Upper lobe of left lung (tissue), 4 donors: ENCODE results near the gene GALNT10.

Experiments used
- POLR2A ChIP-seq, 4 donors: fragments of 450-650 bp; IDR thresholded peaks; one replicate each; pipeline ENCODE4 v1.5.1; 2016 to 2017; ENCODE audit warnings: antibody characterized with exemption in 4 of 4, mild to moderate bottlenecking in 2 of 4
- POLR2AphosphoS5 ChIP-seq, 2 donors: sonication (generic); formaldehyde crosslinking; IDR thresholded peaks; one replicate each; pipeline ENCODE4 v1.5.1; 2017; ENCODE audit warnings: antibody characterized with exemption in 2 of 2
- TF ChIP-seq, protein P1 (sequence below), 6 experiments: fragments of 450-650 bp in 4 of 6; fragments of 200-600 bp in 2 of 6; sonication (generic) in 2 of 6; IDR thresholded peaks; one replicate each; pipeline ENCODE4 v1.5.1; 2016 to 2019; ENCODE audit warnings: antibody characterized with exemption in 6 of 6

DNA sequence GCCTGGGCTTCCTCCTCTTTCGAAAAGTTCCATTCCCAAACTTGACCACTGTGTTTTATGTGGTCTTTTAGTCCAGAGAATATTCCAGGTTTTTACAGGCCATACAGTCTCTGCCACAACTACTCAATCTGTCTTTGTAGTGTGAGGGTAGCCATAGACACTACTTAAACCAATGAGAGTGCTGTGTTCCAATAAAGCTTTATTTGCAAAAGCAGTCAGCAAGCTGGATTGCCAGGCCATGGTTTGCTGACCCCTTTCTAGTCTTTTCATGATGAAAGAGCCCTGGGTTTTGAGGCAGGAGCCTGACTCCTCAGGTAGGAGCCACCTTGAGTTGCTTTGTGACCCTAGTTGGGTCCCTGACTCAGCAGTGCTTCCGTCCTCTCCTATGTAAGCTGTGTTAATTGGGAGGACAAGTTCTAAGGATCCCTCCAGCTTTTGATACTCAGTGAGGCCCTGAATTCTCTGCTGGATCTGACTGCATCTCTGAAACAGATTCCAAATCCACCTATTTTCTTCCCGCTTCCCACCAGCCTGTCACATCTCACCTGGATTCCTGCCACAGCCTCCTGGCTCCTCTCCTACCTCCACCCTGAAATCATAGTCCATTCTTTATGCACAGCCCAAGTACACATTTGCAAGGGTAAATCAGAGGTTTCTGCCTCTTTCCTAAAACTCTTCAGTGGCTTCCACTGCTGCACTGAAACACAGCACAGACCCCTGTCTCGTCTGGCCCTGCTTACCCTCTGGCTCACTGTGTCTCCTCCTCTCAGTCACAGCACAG, 13.5 kb downstream of the GALNT10 start:
- TF ChIP-seq POLR2AphosphoS5 (IDR thresholded peaks at IDR 0.05) (no peak), POLR2A (IDR thresholded peaks at IDR 0.05) (no peak)
- TF ChIP-seq, protein P1, sequence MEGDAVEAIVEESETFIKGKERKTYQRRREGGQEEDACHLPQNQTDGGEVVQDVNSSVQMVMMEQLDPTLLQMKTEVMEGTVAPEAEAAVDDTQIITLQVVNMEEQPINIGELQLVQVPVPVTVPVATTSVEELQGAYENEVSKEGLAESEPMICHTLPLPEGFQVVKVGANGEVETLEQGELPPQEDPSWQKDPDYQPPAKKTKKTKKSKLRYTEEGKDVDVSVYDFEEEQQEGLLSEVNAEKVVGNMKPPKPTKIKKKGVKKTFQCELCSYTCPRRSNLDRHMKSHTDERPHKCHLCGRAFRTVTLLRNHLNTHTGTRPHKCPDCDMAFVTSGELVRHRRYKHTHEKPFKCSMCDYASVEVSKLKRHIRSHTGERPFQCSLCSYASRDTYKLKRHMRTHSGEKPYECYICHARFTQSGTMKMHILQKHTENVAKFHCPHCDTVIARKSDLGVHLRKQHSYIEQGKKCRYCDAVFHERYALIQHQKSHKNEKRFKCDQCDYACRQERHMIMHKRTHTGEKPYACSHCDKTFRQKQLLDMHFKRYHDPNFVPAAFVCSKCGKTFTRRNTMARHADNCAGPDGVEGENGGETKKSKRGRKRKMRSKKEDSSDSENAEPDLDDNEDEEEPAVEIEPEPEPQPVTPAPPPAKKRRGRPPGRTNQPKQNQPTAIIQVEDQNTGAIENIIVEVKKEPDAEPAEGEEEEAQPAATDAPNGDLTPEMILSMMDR (IDR thresholded peaks at IDR 0.05), result no peak
